GM10266 (cell line): ENCODE results near the gene APOL5.
"Not testable (repeated sequence)": the region's sequence is repeated elsewhere in the genome, so short reads cannot be mapped to it uniquely, and the experiment has no call there.

Experiments
- DNase-seq: peaks from one replicate; pipeline ENCODE4 v3.0.0; 2012; ENCODE audit errors: extremely low spot score
- TF ChIP-seq, protein P1 (sequence below): IDR thresholded peaks from 2 replicates; pipeline ENCODE4 v1.5.1; 2012; ENCODE audit warnings: mild to moderate bottlenecking, low read depth; ENCODE audit not compliant: control insufficient read depth, insufficient read depth; ENCODE audit errors: missing control alignments

The APOL5 gene

DNA sequence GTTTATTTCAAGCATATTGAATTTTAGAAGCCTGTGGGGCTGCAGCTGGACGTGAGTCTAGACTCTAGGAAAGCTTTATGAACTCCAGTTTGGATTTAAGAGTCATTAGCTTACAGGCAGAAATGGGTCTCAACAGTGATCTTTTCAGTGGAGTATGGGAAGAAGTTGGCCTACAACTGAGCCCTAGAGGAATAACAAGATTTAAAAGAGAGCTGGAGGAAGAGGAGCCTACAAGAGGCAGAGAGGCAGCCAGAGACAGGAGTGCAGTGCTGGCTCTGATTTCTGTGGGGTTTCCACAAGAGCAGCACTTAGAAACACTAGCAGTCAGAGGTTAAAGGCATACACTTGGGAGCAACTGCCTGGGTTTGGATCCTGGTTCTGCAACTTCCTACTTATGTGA is 17.9 kb downstream of the APOL5 start:
- no peak for DNase-seq
- TF ChIP-seq, protein P1, sequence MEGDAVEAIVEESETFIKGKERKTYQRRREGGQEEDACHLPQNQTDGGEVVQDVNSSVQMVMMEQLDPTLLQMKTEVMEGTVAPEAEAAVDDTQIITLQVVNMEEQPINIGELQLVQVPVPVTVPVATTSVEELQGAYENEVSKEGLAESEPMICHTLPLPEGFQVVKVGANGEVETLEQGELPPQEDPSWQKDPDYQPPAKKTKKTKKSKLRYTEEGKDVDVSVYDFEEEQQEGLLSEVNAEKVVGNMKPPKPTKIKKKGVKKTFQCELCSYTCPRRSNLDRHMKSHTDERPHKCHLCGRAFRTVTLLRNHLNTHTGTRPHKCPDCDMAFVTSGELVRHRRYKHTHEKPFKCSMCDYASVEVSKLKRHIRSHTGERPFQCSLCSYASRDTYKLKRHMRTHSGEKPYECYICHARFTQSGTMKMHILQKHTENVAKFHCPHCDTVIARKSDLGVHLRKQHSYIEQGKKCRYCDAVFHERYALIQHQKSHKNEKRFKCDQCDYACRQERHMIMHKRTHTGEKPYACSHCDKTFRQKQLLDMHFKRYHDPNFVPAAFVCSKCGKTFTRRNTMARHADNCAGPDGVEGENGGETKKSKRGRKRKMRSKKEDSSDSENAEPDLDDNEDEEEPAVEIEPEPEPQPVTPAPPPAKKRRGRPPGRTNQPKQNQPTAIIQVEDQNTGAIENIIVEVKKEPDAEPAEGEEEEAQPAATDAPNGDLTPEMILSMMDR, result no peak

DNA sequence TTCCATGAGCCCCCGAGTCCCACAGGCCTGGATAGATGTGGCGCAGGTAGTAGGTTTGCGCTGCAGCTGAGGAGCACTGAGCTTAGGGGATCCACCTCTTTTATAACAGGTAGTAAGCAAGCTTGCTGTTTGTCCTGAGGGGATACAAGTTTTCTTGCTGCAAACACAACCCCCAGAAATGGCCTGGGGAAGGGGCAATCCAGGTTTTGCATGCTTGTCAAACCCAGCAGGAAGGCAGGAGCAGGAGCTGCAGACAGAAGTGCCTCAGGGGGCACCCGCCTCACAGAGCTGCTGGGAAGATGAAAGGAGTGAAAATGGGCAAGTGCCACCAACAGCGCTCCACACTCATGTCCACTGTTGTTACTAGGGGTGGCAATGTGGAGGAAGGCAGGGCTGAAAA is 18.5 kb downstream of the APOL5 start:
- no peak for DNase-seq
- TF ChIP-seq, protein P1, result no peak

DNA sequence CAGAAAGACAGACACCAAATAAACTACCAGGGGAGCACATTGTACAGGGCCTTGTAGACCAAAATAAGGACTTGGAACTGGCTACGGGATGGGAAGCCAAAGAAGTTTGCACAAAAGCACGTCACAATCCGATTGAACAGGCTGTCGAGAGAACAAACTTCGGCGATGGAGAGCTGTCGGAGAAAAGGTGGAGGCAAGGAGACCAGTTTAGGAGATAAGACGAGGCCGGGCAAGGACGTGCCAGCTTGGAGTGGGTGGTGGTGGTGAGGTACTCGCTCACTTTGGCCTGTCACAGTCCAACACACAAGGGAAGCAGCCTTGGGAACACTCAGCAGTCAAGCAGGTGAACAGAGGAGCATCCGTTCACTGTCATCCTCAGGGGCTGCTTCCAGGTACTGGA is 19.0 kb downstream of the APOL5 start:
- TF ChIP-seq, protein P1, result no peak
- no peak for DNase-seq

DNA sequence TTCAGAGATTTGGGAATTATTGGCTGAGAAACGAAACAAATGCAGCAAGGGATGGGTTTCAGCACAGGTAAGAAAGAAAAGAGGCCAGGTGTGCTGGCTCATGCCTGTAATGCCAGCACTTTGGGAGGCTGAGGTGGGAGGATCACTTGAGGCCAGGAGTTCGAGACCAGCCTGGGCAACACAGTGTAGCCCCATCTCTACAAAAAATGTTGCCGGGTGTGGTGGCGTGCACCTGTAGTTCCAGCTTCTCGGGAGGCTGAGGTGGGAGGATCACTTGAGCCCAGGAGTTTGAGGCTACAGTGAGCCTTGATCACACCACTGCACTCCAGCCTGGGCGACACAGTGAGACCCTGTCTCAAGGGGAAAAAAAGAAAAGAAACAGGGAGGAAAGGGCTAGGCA is 20.2 kb downstream of the APOL5 start:
- not testable (repeated sequence) for DNase-seq

DNA sequence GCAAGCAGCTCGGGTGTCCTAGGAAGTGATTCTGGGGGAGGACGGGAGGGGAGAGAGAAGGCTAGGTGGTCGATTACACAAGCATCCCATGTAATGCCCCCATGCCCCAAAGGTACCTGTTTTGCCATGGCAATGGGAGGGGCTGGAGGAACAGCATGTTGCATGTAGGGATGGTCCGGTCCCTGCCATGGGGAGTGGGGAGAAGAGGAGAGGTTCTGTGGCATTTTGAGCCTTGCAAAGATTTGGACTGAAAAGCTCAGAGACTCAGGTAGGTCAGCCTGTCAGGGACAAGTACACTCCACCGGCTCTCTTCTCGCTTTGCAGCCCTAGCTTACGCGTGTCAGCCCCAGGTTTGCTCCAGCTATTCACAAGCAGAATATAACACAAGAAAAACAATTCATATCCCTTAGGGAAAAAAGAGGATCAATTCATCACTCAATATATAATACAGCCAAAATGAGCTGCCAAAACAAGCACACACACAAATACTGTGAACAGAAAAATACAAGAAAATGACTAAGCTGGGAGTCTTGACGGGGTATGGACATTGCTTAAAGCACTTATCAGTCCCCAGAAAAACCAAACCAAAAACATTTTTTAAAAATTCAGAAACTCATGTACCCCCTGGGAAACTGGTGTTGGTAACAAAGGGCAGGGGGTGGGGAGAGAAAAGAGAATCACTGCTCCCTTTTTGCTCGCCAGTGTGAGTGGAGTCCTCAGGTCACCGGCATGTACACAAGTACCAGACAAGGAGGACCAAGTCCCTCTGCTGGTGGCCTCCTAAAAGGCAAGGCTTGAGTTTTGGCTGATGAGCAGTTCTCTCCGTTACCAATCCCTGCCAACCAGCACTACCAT is 21.6 kb downstream of the APOL5 start:
- TF ChIP-seq, protein P1, result no peak
- DNase-seq, result no peak

DNA sequence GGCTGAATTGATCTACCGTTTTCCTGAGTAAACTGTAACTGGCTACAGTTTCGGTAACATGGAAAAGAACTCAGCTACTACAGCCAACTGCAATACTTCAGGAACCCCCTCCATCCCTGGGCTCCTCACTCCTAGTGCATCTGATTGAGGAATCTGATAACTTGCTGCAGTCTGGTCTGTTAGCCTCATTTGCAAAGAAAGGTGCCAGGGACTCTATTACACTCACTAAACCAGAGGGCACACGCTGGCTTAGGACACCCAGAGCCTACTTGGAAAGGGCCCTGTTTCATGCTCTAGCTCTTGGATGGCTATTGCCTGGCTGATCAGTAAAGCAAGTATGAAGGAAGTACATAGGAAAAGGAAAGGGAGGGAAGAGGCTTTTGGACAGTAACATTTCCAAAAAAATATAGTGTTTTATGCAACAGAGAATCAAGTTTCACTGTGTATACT is 22.3 kb downstream of the APOL5 start:
- DNase-seq, result no peak
- TF ChIP-seq, protein P1, result no peak

DNA sequence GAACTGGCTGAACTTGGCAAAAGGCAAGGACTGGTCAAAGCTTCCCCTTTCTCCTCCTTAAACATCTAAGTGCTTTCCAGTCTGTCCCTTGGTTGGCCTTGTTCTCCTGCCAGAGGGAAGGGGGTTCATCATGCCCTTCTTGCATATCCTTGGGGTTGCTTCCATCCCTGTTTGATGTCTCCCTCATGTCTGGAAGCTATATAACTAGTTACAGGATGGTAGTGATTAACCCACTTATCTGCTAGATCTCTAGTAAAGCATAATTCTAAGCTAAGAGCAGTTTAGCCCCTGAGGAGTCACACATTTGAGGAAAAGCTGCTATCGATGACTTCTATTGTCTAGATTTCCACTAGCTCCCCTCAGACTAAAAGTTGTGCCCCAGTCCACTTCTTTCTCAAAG is 22.9 kb downstream of the APOL5 start:
- no peak for DNase-seq
- TF ChIP-seq, protein P1, result no peak
